Measurements from ENCODE around the gene GPSM1. TPM values are rescaled to one million over a fixed set of nuclear protein-coding genes. Genes with fewer than 3 reads are reported as not detected.

GPSM1 gene
- total and polyA plus RNA-seq, 2 experiments from 2014 or later, result 25.5 to 30.0 TPM

DNA sequence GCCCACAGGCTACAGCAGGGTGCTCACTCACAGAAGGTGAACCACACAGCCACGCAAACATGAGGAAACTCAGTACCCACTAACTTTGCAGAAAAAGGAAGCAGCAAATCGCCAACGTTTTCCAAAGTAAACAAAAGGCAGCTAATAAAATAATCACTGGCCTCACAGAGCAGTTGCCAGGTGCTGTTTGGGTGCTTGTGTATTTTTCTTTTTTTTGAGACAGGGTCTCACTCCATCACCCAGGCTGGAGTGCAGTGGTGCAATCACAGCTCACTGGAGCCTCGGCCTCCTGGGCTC is 68.8 kb downstream of the GPSM1 start:
- Histone ChIP-seq H3K4me3 (no peak overlapping the region), H2AFZ (no peak overlapping the region), H3K36me3 (replicated peaks; ENCODE audit: insufficient read depth, low read depth) (no peaks in the 10 kb centered on the region), H3K9me3 (ENCODE audit: low read depth) (no peaks in the 10 kb centered on the region), H3K4me2 (no peak overlapping the region), H3K79me2 (peaks cover 27% of the 10 kb centered on the region), H3K9me2 (replicated peaks; ENCODE audit: insufficient read depth) (no peaks in the 10 kb centered on the region), H4K20me1 (ENCODE audit: insufficient read depth, poor library complexity, severe bottlenecking) (no peaks in the 10 kb centered on the region), H3K27me3 (no peaks in the 10 kb centered on the region), H3K4me1 (ENCODE audit: insufficient read depth) (peaks cover 11% of the 10 kb centered on the region), H3K27ac (no peak overlapping the region)
- no peak for TF ChIP-seq EZH2 (IDR thresholded peaks at IDR 0.05; ENCODE audit: borderline replicate concordance)
- no peak for TF ChIP-seq EZH2phosphoT487 (IDR thresholded peaks at IDR 0.05; ENCODE audit: low read depth, severe bottlenecking, unreplicated experiment)
- TF ChIP-seq, protein P1, sequence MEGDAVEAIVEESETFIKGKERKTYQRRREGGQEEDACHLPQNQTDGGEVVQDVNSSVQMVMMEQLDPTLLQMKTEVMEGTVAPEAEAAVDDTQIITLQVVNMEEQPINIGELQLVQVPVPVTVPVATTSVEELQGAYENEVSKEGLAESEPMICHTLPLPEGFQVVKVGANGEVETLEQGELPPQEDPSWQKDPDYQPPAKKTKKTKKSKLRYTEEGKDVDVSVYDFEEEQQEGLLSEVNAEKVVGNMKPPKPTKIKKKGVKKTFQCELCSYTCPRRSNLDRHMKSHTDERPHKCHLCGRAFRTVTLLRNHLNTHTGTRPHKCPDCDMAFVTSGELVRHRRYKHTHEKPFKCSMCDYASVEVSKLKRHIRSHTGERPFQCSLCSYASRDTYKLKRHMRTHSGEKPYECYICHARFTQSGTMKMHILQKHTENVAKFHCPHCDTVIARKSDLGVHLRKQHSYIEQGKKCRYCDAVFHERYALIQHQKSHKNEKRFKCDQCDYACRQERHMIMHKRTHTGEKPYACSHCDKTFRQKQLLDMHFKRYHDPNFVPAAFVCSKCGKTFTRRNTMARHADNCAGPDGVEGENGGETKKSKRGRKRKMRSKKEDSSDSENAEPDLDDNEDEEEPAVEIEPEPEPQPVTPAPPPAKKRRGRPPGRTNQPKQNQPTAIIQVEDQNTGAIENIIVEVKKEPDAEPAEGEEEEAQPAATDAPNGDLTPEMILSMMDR (IDR thresholded peaks at IDR 0.05; ENCODE audit: poor library complexity), result no peak
- no peak for DNase-seq (ENCODE audit: low spot score)
- 88% methylated on average over 4 of the region's 4 CpGs for WGBS (ENCODE audit: low lambda C conversion rate, missing lambda C conversion rate)

DNA sequence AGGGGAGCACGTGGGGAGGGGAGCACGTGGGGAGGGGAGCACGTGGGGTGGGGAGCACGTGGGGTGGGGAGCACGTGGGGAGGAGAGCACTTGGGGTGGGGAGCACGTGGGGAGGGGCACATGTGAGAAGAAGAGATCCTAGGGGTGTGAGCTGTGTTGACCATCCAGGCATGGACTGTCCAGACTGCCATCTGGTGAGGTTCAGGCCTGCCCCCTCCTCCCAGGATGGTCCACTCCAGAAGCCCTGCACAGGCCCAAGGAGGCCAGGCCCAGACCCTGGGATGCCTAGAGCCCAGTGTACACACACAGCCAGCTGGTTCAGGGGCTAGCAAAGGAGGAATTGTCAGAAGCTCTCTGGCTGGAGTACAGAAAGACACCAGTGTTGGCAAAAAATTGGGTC is 70.3 kb downstream of the GPSM1 start:
- Histone ChIP-seq H3K4me3 (no peak overlapping the region), H3K27ac (no peak overlapping the region), H3K9me3 (ENCODE audit: low read depth) (no peaks in the 10 kb centered on the region), H4K20me1 (ENCODE audit: insufficient read depth, poor library complexity, severe bottlenecking) (no peaks in the 10 kb centered on the region), H3K36me3 (replicated peaks; ENCODE audit: insufficient read depth, low read depth) (no peaks in the 10 kb centered on the region), H3K4me2 (no peak overlapping the region), H3K4me1 (ENCODE audit: insufficient read depth) (peaks cover 11% of the 10 kb centered on the region), H3K79me2 (peaks cover 27% of the 10 kb centered on the region), H3K27me3 (no peaks in the 10 kb centered on the region), H3K9me2 (replicated peaks; ENCODE audit: insufficient read depth) (no peaks in the 10 kb centered on the region), H2AFZ (no peak overlapping the region)
- WGBS (ENCODE audit: low lambda C conversion rate, missing lambda C conversion rate), result no CpG with 5 or more reads among the region's 6 CpGs
- DNase-seq (ENCODE audit: low spot score), result no peak
- TF ChIP-seq EZH2phosphoT487 (IDR thresholded peaks at IDR 0.05; ENCODE audit: low read depth, severe bottlenecking, unreplicated experiment) (no peak), EZH2 (IDR thresholded peaks at IDR 0.05; ENCODE audit: borderline replicate concordance) (no peak)
- TF ChIP-seq, protein P1 (IDR thresholded peaks at IDR 0.05; ENCODE audit: poor library complexity), result no peak

DNA sequence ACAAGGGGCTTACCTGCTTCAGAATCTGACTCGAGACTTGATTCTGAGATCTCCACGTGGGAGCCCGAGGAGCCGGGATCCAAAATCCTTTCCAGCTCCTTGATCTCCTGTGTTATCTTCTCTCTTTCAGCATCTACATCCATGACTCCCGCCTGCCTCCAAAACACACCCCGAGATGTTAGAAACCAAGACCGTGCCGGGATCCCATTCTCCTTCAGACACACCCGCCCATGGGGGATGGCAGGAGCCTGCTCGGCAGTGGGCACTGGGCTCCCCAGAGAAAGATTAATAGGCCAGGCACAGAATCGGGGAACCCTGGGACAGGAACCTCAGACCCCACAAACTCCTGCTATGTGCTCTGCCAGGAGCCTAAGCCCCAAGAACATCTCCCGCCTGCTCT is 70.9 kb downstream of the GPSM1 start:
- no peaks in the 10 kb centered on the region for H4K20me1 ChIP-seq (ENCODE audit: insufficient read depth, poor library complexity, severe bottlenecking)
- no peak for DNase-seq (ENCODE audit: low spot score)
- H3K9me2 ChIP-seq (replicated peaks; ENCODE audit: insufficient read depth), result no peaks in the 10 kb centered on the region
- no peaks in the 10 kb centered on the region for H3K9me3 ChIP-seq (ENCODE audit: low read depth)
- H2AFZ ChIP-seq, result no peak overlapping the region
- H3K4me1 ChIP-seq (ENCODE audit: insufficient read depth), result peaks cover 11% of the 10 kb centered on the region
- no peaks in the 10 kb centered on the region for H3K36me3 ChIP-seq (replicated peaks; ENCODE audit: insufficient read depth, low read depth)
- no peaks in the 10 kb centered on the region for H3K27me3 ChIP-seq
- H3K79me2 ChIP-seq, result peaks cover 27% of the 10 kb centered on the region
- 97% methylated on average over 12 of the region's 12 CpGs for WGBS (ENCODE audit: low lambda C conversion rate, missing lambda C conversion rate)
- H3K4me2 ChIP-seq, result peak overlapping the region; percentile 93
- no peak for TF ChIP-seq EZH2phosphoT487 (IDR thresholded peaks at IDR 0.05; ENCODE audit: low read depth, severe bottlenecking, unreplicated experiment)
- TF ChIP-seq EZH2 (IDR thresholded peaks at IDR 0.05; ENCODE audit: borderline replicate concordance), result no peak
- TF ChIP-seq, protein P1 (IDR thresholded peaks at IDR 0.05; ENCODE audit: poor library complexity), result no peak
- no peak overlapping the region for H3K27ac ChIP-seq
- H3K4me3 ChIP-seq, result no peak overlapping the region
